BE2C (cell line): Measurements from ENCODE around the gene CCDC122.
A peak's percentile ranks its signal among the peaks of the same experiment; 100 is the strongest.

Source experiments
- DNase-seq: peaks from one replicate; pipeline ENCODE4 v3.0.0-alpha.2; 2020
- H3K27me3 ChIP-seq: fragments of 250-450 bp; sonication (Bioruptor Pico); 2 replicates; pipeline ENCODE4 v1.5.1; 2020; ENCODE audit warnings: mild to moderate bottlenecking
- H3K36me3 ChIP-seq: fragments of 250-450 bp; sonication (Bioruptor Pico); 2 replicates; pipeline ENCODE4 v1.5.1; 2020; ENCODE audit warnings: mild to moderate bottlenecking
- H3K4me1 ChIP-seq: fragments of 250-450 bp; sonication (Bioruptor Pico); 2 replicates; pipeline ENCODE4 v1.5.1; 2020
- H3K4me3 ChIP-seq: 2 replicates; pipeline ENCODE4 v1.5.1; 2011; ENCODE audit warnings: low read depth, low read length
- H3K9me3 ChIP-seq: fragments of 250-450 bp; sonication (Bioruptor Pico); 2 replicates; pipeline ENCODE4 v1.5.1; 2020
- TF ChIP-seq, protein P1 (sequence below): IDR thresholded peaks from 2 replicates; pipeline ENCODE4 v1.5.1; 2012; ENCODE audit warnings: mild to moderate bottlenecking, low read depth, low read length

CCDC122 gene

DNA sequence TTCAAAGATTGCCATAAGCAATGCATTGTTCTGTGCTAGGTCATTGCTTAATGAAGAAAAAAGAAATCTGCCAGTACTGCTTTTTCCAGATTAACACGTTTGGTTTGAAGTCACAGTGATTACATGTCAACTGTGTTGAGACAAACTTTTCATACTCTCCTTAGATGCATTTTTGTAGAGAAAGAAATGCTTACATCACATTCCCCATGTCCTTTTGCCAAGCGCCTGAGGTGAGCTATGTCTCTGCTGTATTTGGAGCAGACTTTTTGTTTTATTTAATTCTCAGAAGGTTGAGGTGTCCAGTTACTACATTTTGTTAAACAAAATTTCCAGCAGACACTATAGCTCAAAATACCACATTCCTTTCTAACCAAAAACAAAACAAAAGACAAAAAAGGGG, 16.4 kb upstream of the CCDC122 start:
- Histone ChIP-seq H3K36me3 (no peaks in the 10 kb centered on the region), H3K4me3 (no peak overlapping the region), H3K4me1 (no peaks in the 10 kb centered on the region), H3K27me3 (peaks cover 8% of the 10 kb centered on the region), H3K9me3 (no peaks in the 10 kb centered on the region)
- TF ChIP-seq, protein P1, sequence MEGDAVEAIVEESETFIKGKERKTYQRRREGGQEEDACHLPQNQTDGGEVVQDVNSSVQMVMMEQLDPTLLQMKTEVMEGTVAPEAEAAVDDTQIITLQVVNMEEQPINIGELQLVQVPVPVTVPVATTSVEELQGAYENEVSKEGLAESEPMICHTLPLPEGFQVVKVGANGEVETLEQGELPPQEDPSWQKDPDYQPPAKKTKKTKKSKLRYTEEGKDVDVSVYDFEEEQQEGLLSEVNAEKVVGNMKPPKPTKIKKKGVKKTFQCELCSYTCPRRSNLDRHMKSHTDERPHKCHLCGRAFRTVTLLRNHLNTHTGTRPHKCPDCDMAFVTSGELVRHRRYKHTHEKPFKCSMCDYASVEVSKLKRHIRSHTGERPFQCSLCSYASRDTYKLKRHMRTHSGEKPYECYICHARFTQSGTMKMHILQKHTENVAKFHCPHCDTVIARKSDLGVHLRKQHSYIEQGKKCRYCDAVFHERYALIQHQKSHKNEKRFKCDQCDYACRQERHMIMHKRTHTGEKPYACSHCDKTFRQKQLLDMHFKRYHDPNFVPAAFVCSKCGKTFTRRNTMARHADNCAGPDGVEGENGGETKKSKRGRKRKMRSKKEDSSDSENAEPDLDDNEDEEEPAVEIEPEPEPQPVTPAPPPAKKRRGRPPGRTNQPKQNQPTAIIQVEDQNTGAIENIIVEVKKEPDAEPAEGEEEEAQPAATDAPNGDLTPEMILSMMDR, result no peak
- no peak for DNase-seq

DNA sequence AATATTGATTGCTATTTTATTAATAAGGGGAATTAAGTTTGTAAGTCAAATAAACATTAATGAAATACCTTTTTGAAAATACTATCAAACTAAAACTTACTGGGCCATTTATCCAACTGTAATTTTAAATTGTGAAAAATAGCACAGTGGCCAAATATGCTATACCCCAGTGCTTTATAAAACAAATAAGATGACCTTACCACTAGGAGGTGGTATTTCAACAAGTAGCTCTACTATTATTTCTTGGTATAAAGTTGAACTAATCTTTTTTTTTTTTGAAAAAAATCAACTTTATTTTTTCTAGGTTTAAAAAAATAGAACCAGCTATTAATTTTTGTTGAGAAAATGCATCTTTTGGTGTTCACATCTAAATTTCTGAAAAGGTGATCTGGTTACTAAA, 14.9 kb upstream of the CCDC122 start:
- Histone ChIP-seq H3K9me3 (no peaks in the 10 kb centered on the region), H3K4me1 (no peaks in the 10 kb centered on the region), H3K4me3 (no peak overlapping the region), H3K27me3 (peaks cover 5% of the 10 kb centered on the region), H3K36me3 (no peaks in the 10 kb centered on the region)
- TF ChIP-seq, protein P1, result peak; percentile 37
- DNase-seq, result no peak

DNA sequence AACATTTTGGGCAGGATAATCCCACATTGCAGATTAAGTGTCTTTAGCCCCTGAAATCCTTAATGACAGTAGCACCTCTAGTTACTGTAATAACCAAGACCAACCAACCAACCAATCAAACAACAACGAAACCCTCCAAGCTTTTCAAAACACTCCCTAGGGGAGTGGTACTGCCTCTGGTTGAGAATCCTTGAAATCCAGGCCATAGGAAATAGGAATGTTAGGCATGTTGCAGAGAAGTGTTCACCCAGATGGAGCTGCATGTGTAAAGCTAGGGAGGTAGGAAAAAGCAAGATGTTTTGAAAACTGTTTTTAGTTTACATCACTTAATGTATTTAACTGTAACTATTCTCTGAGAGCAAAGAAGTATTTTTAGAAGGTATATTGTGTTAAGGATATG, 4.7 kb upstream of the CCDC122 start:
- Histone ChIP-seq H3K4me3 (no peak overlapping the region), H3K36me3 (no peaks in the 10 kb centered on the region), H3K9me3 (no peaks in the 10 kb centered on the region), H3K27me3 (peaks cover 10% of the 10 kb centered on the region), H3K4me1 (no peaks in the 10 kb centered on the region)
- DNase-seq, result no peak
- TF ChIP-seq, protein P1, result no peak

DNA sequence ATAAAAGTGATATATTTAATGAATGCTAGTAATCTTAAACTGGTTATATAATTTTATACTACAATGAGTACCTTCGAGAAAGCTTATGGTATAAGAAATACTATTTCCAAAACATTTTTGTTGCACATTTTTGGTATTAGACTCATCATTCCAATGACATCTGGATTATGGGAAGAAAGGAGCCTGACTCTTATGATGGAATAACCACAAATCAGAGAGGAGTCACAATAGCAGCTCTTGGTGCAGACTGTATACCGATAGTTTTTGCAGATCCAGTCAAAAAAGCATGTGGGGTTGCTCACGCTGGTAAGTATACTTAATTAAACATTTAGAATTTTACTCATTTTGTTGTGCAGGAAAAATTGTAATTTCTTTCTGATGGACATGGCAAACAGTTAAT, 4.1 kb upstream of the CCDC122 start:
- no peaks in the 10 kb centered on the region for H3K4me1 ChIP-seq
- TF ChIP-seq, protein P1, result no peak
- DNase-seq, result no peak
- H3K27me3 ChIP-seq, result peaks cover 10% of the 10 kb centered on the region
- H3K9me3 ChIP-seq, result no peaks in the 10 kb centered on the region
- no peaks in the 10 kb centered on the region for H3K36me3 ChIP-seq
- no peak overlapping the region for H3K4me3 ChIP-seq

DNA sequence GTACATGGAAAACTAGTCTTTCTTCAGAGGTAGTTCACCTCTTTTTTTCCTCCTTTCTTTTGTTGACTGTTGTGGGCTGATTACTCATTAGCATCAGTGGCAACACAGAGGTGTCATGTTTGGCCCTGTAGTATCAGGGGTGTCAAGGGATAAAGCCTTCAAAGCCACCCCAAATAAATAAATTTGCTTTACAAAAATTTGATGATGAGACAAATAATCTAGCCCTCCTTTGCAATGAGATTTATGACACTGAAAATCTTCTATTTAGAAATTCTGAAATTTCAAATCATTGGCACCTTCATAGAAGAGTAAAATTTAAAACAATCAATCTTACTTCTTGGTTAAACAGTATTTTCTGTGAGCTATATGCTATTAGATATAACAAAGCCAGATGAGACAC, 2.0 kb upstream of the CCDC122 start:
- Histone ChIP-seq H3K27me3 (peaks cover 10% of the 10 kb centered on the region), H3K4me3 (no peak overlapping the region), H3K4me1 (no peaks in the 10 kb centered on the region), H3K9me3 (no peaks in the 10 kb centered on the region), H3K36me3 (no peaks in the 10 kb centered on the region)
- TF ChIP-seq, protein P1, result no peak
- no peak for DNase-seq

DNA sequence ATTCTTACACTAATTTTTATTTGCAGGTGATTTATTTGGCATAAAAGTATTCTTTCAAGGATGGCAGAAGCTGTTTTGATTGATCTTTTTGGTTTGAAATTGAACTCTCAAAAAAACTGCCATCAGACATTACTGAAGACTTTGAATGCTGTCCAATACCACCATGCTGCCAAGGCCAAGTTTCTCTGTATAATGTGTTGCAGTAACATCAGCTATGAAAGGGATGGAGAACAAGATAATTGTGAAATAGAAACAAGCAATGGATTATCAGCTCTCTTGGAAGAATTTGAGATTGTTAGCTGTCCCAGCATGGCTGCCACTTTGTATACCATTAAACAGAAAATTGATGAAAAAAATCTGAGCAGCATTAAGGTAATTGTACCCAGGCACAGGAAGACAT, 1.4 kb upstream of the CCDC122 start:
- H3K4me3 ChIP-seq, result no peak overlapping the region
- H3K4me1 ChIP-seq, result no peaks in the 10 kb centered on the region
- DNase-seq, result no peak
- TF ChIP-seq, protein P1, result no peak
- no peaks in the 10 kb centered on the region for H3K9me3 ChIP-seq
- H3K36me3 ChIP-seq, result no peaks in the 10 kb centered on the region
- peaks cover 10% of the 10 kb centered on the region for H3K27me3 ChIP-seq
